HG03108 (cell line): ENCODE results near the gene DDX10.

Experiments
- ATAC-seq: cut with Tn5 transposase; IDR thresholded peaks from one replicate; pipeline ENCODE4 v1.9.1; 2021; ENCODE audit warnings: moderate library complexity; ENCODE audit not compliant: unreplicated experiment

The DDX10 gene

DNA sequence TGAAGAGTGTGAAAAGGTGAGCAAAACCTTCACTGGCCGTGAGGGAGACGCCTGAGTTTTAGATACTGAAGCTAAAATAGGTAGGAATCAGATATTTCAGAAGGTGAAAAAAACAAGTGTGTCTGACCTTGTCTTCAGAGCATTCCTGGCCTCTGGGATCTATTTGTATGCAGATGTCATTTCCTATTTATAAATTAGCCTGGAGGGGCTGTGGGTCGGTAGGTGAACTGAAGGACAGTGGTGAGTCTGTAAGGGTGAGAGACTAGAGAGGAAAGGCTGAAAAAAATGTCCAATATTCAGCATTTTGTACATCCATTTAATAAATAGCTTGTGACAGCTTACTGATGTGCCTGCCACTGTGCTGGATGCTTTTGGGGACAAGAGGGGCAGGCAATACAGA lies 302.1 kb downstream of the DDX10 start:
- ATAC-seq: no peak

DNA sequence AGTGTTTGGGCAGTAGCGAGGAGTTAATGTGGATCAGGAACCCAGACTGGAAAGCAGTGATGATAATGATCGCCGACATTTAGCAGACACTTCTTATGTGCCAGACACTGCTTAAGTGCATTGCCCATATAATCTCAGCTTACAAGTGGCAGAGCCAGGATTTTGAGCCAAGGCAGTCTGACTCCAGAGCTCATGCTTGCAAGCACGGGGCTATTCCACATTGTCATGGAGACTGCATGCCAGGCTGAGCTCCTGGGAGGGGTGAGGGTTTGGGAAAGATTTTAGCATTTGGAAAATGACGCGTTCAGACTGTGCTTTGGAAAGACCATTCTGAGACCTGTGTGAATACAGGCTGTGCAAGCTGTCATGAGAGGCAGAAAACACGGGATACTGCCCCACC lies 302.7 kb downstream of the DDX10 start:
- ATAC-seq: no peak

DNA sequence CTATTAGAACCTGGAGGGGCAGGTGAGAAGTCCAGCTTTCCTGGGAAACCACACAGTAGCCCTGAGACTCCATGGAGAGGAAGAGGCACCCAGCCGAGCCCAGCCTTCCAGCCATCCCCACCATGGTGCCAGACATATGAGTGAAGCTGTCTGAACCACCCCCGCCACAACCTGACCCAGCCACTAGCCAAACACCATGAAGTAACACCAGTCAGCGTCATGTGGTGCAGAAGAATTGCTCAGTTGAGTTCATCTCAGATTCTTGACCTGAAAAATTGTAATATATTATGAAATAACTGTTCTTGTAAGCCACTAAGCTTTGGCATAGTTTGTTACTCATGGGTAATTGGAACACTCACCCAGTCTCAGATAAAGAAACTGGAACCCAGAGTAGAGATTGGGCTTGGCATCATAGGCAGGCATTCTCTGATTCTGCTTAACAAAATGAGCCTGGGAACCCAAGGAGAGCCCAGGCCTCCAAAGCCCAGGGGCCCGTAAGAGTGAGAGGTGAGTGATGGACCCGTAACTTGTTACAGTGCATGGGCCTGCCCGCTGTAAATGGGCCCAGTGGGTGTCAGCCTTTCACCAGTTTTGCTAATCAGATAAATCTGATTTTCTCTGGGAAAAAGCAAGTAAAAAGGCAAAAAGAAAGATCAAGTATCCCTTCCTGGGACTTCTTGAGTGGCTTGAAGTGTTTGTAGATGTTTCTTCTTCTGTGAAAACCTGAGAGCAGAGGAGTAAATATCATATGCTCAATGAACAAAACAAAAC lies 305.5 kb downstream of the DDX10 start:
- no peak for ATAC-seq

DNA sequence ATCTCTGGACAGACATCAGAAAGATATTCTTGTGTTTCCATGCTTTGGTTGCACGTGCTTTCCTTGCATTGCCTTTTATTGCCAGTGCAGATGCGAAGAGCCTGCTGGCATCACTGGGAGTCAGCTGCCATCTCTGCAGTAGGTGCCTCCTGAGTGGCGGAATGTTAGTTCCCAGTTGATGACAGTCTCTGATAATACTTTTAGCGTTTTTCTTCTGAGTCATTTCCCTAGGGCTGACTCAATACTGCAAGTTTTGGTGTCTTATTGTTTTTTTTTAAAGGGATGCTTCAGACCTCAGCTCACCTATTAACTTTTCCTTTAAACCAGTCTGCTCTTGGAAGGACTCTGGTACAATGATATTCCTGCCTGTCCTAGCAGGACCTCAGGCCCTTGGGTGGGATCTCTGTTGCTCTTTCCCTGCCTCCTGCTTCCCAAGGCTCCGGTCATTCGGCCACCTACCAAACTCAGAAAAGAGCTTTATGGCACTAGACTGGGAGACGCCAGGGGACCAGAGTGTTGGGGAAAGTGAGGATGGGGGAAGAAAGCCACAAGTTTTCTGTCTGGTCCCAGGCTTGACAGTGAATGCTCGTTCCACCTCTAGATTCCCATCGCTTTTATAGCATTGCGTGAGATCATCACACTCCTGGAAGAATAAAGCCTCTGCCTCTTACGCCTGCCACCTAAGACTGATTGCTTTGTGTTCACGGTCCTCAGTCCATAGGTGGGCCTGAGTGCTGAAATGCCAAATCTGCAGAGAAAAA lies 308.7 kb downstream of the DDX10 start:
- ATAC-seq: no peak

DNA sequence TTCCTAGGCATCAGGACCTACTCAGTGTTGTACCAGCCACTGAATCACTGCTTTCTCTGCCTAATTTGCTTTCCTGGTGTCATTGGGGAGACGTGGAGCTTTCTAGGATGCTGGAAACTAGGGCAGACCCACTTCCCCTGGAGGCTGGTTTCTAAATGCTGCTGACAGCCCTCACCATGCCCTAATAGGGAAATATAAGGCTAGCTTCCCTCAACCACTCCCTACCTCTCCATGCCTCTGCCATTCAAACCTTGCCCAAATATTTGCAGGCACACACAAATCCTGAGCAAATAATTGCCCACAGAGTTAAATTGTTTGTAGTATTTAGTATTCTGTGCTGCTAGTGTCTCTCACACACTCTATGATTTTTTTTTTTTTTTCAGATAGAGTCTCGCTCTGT lies 310.2 kb downstream of the DDX10 start:
- ATAC-seq: no peak

DNA sequence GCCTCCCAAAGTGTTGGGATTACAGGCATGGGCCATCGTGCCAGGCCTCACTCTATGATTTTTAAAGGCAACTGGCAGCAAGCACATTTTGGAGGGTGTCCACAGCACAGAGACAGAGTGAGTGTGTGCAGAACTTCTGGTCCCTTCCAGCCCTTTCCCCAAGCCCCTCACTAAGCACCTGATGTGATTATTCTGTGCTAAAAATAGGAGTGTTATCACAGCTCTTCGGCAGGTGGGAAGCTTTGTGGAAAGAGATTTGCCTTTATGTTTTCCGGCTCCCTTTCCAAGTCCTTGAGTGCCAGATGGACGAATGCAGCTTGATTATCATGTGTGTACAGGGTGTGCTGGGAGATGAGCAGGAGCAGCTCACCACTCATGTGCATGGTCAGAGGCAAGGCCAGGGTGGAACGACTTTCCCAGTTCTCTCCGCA lies 310.8 kb downstream of the DDX10 start:
- no peak for ATAC-seq

DNA sequence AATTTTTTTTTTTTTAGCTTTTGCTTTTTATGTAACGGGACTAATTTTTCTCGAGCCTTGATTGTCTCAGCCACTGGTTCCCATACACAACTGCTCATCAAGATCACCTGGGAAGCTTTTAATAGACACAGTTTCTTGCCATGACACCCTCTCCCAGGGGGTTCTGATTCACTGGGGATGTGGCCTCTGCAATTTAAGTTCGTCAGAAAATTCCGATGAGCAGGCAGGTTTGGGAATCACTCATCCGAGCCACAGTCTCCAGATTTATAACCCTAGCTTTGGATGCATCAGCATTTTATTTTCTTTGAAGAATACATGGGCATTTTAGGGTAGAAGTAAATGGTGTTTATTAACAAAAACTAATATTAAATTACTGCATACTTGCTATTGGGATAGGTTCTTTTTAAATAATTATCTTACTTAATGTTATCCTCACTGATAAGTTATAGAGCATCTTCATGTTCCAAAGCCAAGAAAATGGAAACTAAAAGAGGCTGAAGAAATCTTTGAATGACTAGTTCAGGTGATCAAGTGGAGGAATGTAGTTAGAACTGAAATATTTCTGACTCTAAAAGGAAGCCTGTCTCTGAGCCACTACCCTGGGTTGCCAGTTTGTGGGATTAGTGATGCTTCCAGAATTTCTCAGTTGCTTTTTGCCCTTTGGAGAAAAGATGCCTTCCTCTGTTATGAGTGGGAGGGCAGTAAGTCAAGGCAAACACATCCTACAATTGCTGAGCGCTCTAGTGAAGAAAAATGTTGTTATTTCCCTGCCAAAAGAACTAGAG lies 319.0 kb downstream of the DDX10 start:
- ATAC-seq: no peak

DNA sequence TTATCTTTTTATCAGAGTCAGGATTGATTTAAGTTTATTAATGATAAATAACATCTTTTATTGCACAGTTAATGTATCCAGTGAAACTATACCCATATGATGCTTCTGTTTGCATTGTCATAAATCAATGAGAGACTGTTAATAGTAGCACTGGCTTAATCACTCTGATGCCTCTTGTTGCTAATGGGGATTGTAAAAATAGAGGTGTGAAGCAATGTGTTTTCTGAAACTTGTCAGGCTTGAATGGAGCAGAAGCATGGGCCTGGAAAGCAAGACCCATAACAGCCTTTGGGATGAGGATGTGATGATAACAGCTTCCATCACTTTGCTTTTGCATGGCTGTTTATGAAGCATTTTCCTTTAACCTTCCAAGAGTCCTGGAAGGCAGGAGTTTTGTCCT lies 319.7 kb downstream of the DDX10 start:
- no peak for ATAC-seq

DNA sequence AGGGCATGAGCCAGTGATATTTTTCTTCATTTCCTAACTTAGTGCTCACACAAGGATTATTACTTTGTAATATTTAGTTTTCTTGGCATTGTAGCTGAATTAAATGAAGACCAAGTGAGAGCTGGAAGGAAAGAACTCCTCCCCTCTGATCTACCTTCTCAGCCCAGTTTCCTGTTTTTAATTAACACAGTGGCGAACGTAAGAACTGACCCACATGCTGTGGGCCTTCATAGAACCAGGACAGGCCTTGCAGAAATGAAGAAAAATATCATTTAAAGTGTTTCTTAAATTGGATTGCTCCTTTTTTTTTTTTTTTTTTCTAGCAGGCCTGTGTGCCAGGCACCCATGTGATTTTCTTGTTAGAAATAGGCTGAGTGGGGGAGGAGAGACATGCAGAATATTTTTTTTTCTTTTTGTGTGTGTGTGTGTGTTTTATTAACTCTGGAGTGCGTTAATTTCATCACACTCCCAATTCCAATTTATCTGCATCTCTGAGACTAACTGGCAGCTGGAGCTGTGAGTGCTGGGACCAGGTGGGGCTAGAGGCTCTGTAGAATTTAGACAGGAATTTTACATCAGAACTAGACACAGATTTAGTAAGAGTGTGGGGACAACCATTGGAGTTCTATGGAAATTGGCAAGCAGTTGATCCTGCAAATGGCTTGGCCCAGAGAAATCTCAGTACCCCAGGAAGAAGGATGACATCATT lies 320.5 kb downstream of the DDX10 start:
- ATAC-seq: no peak

DNA sequence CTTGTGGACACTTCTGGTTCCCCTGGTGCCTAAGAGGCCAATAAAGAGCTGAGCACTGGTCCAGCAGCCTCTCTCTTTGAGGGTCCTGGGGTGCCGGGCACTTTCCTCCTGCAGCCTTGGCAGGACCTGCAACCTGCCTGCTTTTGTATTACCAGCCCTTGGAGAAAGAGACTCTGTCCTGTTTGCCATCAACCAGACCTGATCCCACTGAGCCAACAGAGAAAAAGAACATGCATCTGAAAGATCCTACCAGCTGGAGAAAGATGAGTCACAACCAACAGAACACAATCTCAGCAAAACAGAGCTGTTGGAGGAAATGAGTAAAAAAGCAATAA lies 321.0 kb downstream of the DDX10 start:
- ATAC-seq: no peak
